HG03439 (cell line): ENCODE measurements around the gene UGT1A5.

ENCODE experiments used
- ATAC-seq: cut with Tn5 transposase; IDR thresholded peaks from one replicate; pipeline ENCODE4 v1.9.1; 2021; ENCODE audit warnings: mild to moderate bottlenecking, moderate library complexity; ENCODE audit not compliant: unreplicated experiment

The UGT1A5 gene

DNA sequence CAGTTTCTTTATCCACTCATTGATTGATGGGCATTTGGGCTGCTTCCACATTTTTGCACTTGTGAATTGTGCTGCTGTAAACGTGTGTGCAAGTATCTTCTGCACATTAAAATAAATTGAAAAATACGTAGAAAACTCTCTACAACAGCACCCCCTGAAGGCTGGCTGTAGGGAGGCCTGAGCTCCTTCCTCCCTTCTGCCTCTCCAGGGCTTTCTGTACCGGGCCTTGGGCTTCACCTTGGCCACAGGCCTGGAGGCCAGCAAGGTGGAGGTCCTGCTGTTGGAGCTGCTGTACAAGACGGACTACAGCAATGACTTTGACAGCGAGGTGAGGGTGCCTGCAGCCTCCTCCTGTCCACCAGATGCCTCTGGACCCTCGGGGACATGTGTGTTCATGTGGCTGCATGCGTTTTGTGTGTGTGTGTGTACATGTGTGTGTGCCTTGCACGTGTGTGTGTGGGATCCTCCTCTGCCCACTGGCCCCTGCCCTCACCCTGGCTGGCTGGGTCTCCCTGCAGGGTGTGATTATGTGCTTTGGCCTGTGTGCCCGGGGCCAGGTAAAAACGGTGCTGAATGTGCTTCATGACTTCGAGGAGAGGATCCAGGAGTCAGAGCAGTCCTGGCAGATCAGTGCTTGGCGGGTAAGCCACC lies 94.6 kb downstream of the UGT1A5 start:
- ATAC-seq: no peak

DNA sequence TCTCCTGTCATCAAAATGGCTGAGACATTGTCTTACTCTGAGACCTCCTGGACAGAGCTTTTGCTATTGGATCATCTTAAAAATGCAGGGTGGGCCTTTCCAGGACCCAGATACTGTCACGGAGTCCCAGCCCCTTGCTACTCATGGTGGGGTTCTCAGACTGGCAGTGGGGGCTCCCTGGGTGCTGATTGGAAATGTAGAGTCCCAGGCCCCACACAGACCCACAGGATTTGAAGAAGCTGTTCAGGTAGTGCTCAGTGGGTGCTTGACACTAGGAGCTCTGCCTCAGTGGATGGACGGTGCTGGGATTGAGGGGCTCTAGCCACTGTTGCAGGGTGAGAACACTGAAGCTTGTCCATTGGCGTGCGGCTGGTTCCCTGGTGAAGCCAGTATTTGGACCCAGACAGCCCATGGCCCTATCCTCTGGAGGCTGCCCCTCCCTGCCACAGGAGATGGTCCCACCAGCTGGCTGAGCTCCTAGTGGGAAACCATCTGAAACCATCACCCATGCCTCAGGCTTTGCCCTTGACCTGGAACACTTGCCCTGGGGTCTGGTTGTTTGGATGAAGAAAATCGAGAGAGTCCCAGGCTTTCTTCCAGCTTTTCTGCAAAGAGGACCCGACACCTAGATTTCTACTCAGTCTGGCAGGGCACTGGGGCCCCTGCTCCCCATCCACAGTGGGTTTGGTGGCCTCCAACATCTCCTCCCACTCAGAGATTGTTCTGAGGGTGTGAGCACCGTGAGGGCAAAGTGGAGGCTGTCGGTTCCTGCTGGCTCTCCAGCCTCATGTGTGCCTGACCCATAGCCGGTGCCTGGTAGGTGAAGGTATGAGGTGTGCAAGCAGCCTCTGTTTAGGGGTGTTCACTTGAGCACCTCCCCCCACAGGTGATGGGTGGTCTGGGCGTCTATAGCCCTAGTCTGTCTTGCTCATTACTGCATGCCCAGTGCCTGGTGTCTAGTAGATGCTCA lies 95.5 kb downstream of the UGT1A5 start:
- no peak for ATAC-seq

DNA sequence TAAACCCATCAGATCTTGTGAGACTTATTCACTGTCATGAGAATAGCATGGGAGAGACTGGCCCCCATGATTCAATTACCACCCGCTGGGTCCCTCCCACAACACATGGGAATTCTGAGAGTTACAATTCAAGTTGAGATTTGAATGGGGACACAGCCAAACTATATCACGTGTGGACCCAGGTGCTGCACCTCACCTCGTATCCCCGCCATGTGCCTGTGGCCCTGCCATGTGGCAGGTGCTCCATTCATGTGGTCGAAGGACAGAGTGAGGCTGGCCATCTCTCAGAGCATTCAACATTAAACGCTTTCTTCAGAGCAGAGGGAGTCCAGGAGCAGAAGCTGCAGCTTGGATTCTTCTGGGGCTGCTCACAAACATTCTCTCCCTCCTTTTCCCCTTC lies 97.7 kb downstream of the UGT1A5 start:
- ATAC-seq: no peak

DNA sequence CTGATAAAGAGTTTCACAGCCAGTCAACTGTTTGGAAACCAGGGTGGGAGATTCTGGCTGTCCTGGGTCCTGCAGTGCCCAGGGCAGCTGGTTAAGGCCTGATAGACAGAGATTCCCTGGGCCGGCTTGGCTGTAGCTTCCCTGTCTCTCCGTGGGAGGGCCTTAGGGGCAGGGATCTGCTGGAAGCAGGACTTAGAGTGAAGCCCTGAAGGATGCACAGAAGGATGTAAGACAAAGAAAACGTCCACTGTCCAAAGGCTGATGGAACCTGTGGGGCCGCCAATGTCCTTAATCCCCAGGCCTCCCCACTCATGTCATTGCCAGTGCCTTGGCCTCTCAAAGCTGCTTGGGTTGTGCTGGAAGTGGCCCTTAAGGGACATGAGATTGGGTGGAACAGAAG lies 98.4 kb downstream of the UGT1A5 start:
- no peak for ATAC-seq

DNA sequence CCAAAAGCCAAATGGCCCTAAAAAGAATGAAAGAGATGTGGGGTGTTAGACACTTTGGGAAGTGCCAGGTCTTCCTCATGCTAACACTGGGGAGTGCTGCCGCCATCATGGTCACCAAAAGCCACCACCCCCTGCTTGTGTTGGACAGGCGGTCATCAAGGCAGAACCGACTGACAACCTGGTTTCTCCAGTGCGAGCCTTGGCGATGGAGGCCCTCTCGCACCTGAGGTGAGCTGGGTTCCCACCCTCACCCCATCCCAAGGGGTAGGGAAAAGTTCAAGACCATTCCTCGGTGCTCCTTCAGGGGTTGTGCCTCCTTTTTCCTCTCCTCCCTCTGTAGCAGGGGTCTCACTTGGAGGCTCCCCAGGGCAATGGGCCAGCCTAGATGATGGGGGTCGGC lies 99.0 kb downstream of the UGT1A5 start:
- ATAC-seq: no peak

DNA sequence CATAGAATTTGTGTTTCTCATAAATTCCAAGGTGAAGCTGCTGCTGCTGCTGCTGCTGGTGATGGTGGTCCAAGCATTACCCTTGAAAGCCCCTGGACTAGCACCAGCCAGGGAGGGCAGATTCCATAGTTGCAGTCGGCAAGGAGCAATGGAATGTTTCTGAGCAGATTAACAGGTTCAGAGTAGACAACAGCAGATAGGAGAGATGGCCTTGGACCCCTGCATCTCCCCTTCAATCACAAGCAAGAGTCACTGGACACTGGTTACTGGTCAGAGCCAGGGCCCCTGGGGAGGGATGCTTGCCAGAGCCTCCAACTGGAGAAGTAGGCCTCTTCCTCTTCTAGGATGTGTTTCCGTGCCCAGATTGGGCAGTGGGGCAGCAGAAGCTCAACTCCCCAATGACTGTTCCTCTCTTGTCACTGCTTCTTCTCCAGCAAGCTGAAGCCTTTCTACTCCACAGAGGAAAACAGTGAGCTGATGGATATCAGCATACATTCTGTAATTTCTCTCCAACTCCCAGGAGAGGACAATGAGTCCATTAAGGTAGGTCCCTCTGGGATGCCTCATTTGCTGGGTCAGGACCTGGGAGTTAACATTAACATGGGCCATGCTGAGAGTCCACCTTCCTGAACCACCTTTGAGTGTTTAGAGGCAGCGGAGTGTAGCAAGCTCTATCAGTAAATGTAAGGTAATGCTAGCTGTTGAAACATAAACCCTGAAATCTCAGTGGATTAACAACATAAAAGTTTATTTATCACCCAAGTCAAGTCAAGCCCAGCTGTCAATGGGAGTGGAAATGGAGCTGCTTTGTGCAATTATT lies 100.7 kb downstream of the UGT1A5 start:
- no peak for ATAC-seq

DNA sequence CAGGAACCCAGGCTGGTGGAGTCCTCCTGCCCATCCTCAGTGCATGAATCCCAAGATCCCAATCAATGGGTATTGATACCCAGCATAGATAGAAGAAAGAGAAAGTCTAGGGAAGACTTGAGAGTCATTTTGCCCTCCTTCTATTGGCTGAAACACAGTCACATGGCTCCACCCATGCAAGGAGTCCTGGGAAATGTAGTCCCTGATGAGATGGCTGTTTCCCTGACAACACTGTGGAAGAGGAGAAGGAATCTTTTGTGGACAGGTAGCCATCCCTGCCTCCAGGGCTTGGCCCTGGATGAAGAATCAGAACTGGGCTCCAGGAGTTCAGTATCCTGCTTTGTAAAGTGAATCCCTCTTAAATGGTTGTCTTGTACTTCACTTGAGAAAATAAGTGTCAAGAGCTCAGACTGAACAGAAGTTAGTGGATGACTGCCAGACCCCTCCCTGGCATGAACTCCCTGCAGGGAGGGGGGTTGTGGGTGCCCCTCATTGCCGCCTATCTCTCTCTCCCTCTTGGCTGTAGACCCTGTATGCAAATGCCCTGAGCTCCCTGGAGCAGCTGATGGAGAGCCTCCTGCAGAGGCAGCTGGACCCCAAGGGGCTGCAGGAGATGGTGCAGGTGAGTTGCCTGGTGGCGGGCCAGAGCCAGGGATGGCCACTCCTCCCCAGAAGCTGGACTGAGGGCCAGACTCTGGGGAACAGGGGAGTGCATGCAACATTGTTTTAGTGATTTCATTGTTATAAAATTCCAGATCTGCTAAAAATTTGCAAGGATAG lies 101.5 kb downstream of the UGT1A5 start:
- no peak for ATAC-seq

DNA sequence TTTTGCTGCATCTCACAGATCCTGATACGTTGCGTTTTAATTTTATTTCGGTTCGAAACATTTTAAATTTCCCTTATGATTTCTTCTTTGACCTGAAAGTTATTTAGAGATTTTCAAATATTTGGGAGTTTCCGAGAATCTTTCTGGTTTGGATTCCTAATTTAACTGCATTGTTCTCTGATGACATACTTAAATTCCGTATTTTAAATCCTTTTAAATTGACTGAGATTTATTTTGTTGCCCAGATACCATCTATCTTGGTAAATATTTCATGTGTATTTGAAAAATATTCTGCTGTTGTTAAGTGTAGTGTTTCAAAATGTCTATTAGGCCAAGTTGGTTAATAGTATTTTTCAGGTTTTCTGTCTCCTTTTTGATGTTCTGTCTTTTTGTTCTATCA lies 103.2 kb downstream of the UGT1A5 start:
- ATAC-seq: no peak

DNA sequence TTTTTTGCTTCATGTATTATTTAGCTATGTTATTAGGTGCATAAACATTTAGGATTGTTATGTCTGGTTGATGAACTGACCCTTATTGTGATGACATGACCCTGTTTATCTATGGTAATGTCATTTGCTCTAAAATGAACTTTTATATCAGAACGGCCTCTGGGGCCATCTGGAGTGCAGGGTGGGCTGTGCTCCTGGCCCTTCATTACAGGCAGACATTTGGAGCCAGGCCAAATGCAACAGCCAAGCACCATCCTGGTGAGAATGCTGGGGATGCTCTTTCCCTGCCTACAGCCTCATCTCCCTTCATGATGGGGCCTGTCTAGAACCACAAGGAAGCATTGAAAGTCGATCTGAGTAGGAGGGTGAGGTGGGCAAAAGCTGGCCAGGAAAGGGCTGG lies 103.6 kb downstream of the UGT1A5 start:
- no peak for ATAC-seq

DNA sequence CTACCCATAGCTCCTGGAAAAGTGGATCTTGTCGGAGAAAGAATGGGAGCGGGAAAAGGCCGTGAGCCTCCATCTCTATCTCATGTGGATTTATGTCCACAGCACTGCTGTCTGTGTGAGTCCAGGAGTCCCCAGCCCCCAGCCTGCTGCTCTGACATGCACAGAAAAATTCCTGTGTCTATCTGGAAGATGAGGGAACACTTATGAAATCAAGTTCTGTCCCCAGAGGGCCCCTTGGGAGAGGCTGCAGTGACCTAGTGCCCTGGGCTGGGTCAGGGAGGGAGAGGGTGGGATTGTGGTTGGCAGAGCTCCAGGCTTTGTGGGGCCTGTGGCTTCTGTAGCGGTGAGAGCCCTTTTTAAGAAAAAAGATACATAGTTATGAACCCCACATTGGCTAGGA lies 104.1 kb downstream of the UGT1A5 start:
- ATAC-seq: no peak

DNA sequence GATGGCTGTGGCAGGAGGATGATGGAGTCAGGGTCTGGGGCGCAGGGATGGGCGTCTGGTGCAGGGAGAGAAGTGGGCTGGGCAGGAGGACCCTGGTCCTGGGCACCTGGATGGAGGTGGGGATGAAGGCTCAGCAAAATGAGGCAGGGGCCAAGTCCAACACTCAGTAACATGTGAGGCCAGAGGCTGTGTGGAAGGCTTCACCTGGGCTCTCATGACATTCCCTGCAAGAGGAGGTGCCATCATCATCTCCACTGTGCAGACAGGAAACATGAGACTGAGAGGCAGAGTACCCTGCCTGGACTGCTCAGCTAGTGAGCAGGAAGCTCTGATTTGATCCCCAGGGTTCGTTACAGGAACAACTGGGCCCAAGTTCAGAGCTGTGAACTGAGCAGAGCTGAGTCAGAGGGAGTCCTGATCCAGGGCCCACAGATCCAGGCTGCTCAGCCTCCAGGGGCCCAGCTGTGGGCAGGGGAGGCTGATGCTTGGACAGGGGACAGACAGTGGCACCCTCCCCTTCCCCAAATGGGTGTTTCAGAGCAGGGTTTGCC lies 104.7 kb downstream of the UGT1A5 start:
- no peak for ATAC-seq

DNA sequence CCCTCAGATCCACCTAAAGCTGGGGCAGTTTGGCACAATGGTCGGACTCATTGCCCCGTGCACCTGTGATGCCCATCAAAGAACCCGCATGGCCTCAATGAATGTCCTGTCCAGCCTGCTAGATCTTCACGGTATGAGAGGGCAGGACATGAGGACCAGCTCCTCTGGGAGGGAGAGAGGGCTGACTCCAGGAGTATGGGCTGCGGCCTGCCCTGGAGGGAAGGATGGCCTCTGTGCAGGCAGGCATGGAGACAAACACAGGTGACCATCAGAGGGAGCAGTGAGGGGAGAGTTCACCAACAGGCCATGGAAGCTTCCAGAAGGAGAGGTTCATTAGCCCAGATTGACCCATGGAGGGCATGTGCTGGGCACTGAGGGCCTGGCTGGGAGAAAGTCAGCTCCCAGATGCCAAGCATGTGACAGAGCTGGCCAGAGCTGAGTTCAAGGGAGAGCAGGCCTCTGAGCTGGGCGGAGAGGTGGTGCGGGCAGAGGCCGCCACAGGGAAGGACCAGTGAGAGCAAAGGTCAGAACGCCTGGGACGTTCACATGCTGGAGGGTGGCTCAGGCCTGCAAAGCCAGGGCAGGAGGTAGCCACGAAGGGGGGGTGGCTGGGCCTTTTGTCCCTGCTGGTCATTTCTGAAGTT lies 105.4 kb downstream of the UGT1A5 start:
- ATAC-seq: no peak

DNA sequence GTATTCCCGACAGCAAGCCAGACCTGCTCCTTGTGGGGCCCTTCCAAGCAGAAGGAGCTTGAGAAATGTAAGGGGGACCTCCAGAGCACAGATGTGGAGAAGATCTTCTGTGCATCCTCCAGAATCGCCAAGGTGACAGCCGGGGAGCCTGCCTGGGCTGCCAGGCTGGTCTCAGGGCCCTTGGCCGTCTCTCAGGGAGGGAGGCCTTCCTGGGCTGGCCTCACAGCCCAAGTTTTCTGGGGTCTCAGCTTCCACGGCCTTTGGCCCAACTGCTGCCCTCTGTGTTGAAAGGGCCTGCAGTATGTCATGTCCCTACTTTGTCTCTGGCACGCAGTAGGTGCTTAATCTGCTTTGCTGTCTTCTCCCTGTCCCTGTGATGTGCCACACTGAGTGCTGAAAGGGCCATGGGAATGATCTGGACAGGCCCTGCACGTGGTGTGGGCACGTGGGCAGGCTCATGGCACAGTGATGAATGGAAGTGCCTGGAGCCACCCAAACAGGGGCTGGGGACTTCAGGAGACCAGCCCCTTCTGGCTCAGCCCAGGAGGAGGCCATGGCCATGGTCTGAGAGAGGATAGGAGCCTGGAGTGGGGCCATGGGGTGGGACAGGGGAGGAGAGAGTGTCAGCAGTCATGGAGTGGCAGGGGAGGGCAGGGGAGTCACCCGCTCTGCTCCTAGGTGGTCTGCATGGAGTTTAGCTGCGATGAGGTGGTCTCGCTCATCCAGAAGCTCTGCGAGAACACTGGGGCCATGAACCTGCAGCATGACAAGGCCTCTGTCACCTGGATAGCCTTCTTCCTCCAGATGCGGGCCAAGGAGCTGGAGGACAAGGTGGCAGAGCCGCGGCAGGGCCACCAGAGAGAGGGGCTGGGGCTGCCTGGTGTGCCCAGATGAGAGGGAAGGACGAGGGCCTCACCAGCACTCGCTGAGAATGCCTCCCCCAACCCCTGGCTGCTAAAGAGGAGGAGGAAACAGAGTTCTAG lies 106.2 kb downstream of the UGT1A5 start:
- ATAC-seq: no peak

DNA sequence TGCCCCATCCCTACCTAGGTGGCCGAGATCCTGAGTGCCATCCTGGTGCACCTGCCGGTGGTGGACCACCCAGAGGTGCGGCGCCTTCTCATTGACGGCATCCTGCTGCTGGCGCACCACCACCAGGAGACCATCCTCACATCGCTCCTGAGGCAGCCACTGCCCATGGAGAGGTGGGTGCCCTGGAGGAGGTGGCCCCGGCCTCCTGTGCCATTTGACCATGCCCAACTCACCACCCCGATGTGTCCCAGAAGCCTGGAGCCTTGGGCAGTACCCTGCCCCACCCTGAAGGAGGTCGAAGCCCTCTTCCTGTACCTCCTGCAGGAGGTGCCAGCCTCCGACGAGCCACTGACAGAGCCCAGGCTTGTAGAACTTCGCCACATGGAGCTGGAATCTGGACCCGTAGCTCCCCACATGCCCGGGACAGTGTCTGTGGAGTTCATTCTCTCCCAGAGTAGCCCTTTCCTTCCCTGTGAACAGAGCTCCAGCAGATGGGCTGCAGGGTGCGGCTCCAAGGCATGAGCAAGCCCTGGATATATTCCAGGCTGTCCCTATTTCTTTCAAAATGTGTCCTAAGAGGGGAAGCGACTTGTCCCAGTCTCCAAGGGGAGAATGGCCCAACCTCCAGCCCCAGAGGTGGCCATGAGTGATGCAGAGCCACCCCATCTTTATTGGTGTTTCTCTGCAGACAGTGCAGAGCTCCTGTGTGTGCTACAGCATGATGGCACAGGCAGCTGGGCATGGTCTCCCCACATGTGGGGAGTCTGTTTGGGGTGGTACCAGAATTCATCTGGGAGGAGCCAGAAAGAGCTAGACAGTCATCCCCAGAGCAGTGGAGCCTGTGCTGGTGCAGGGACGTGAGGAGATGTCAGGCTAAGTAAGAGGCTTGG lies 107.4 kb downstream of the UGT1A5 start:
- no peak for ATAC-seq

DNA sequence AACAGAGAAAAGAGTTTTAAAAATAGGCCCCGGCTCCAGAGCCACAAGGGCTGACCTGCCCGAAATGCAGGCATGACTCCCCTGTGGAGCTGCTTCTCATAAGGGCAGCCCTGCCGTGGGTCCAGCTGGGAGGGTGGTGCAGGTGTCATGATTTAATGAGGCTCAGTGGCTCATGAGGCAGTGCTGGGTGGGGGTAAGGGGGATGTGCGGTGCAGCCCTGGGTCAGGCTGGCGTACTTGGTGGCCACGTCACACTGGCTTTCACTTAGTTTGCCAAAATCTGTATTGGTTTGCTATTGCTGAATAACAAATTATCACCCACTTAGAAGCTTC lies 108.0 kb downstream of the UGT1A5 start:
- no peak for ATAC-seq

DNA sequence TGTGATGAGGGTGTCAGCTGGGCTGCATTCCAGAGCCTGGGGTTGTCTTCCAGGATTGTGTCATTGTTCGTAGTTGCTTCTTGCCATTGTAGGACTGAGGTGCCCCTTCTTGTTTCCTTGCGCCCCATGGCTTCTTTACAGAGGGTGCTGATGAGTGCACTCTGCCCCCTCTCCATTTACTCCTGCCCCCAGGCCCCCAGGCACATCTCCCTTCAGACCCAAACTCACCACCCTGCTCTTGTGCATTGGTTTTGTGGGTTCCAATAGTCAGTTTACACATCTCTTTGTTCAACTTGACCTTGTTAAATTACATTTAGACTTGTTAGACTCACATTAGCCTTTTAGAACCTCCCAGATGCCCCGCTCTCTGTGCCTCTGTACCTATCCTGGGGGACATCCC lies 108.5 kb downstream of the UGT1A5 start:
- no peak for ATAC-seq

DNA sequence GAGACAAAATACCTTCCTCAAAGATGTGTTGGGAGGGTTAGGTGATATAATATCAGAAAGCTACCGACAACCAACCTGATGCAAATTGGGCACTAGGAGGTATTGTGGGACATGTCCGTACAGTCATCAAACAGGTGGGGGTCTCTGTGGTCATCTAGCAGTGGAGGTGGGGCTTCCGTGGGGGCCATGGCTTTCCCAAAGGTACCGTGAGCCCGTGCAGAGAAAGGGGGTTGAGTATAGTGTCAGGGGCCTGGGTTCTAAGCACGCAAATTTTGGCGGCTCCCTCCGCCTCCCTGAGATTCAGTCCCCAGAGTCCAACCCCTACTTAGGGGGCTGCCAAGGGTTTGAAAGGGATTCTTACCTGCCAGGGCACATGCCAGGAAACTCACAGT lies 109.0 kb downstream of the UGT1A5 start:
- no peak for ATAC-seq
